NCI-H510A (cell line): ENCODE data around the gene ACAA2.

Experiments used
- DNase-seq: peaks from one replicate; lab custom pipeline; 2025; lab: John Stamatoyannopoulos, UW

ACAA2 gene

DNA sequence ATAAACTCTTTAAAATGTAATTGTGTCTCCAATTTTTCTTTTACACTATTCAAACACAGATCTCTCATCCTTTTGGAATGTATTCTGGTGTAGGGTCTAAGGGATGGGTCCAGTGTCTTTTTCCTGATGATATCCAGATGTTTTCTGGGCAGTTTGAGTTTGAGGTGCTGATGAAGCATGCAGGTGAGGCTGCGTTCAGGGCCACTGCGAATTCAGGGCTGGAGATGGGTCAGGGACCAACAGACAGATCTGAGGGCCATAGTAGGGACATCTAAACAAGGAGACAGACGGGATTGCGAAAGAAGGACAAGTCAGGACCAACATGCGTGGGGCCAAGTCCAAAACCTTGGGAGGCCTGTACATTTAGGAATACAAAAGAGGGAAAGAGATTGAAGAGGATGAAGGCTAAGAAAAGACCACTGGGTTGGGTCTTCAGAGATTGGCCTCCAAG, 70.2 kb downstream of the ACAA2 start:
- DNase-seq, result no peak

GRCh38 chr18:49742316-49743116, 70.8 kb downstream of the ACAA2 start:
- DNase-seq, result no peak

- DNase-seq, result no peak
Observed at GRCh38 chr18:49739275-49739674, 74.1 kb downstream of the ACAA2 start.

DNA sequence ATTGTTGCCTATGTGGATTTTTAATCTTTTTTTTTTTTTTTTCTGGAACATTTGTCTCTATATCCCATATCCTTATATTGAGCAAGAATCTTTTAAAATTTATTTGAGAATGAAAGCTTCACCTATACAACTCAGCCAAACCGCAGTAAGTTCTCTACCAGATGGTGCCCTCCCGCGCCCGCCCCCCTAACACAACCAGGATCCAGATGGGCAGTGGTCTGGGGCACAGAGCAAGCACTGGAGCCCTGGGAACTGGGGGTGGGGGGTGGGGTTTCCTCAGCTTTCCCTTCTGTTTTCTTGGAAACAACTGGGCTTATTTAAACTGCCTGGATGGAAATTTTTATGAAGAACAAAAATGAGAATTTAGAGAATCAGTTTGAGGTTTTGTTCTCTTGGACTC, 74.6 kb downstream of the ACAA2 start:
- DNase-seq, result no peak

DNA sequence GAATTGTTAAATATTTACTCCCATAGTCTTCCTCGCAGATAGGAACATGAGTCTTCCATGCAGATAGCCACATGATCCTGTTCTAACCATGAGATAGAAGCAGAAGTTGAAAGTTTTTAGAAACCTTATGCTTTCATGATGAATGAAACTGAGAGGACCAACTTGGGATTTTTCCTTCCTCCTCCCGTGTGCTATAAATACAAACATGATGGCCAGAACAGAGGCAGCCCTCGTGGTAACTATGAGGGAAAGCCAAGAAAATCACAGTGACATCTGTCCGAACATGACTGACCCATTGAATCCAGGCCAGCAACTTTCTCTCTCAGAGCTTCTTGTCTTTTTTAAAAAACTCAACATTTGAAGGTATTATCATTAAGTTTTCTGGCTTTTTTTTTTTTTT, 78.5 kb downstream of the ACAA2 start:
- no peak for DNase-seq

GRCh38 chr18:49733896-49734585, 79.3 kb downstream of the ACAA2 start:
- no peak for DNase-seq

DNA sequence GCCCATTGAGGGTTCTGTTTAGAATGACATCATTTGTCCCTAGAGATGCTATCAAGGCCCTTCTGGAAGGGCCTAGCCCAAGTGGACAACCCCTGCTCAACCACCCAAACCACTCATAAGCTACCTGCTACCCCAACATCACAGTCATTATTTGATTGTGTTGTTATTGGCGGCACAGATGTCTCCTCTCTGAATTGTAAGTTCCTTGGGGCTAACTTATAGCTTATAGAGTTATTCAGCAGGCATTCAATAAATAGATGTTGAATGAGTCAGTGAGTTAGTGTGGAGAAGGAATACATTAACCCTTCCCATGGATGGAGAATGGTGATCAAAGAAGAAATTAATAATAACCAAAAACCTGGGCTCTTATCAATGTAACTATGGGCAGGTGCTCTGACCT, 80.0 kb downstream of the ACAA2 start:
- DNase-seq, result no peak
